ENCODE data around the gene RBM20.

Gene RBM20

DNA sequence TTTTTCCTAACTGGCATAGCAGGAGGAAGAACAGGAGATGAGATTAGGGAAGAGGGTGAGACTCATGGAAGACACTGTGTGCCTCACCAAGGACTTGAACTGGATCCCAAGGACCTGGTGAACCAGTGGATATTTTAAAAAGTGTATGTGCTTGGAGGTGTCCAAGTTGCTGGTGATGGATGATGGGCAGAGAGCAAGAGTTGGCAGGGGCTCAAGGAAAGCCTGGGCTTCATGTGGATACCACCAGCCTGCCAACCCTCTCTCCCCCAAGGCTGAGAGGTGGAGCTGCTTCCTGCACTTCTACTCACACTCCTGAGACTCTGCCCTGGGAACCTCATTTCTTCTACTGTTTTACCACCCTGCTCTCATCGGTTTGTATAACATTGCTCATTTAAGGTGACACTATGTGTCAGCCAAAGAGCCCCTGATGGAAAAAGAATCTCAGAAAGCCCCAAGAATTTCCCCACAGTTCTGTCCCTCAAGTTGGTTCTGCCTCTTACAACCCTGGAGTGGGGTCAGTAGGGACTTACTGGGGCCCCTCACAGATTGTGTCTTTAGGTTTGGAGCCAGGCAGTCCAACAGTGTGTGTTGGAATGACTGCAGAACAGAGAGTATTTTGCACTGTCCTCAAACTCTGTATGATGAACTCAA lies 171.3 kb downstream of the RBM20 start:
- DNase-seq, result no peak

- no peak for DNase-seq
Observed at GRCh38 chr10:110817614-110818013, 173.5 kb downstream of the RBM20 start.

- DNase-seq, result no peak
Observed at GRCh38 chr10:110818311-110819256, 174.4 kb downstream of the RBM20 start.

- DNase-seq, result no peak
Observed at GRCh38 chr10:110820321-110820814, 176.2 kb downstream of the RBM20 start.

DNA sequence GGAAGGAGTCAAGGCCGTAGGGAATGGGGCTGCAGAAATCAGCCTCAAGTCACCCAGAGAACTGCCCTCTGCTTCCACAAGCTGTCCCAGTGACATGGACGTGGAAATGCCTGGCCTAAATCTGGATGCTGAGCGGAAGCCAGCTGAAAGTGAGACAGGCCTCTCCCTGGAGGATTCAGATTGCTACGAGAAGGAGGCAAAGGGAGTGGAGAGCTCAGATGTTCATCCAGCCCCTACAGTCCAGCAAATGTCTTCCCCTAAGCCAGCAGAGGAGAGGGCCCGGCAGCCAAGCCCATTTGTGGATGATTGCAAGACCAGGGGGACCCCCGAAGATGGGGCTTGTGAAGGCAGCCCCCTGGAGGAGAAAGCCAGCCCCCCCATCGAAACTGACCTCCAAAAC lies 177.4 kb downstream of the RBM20 start:
- DNase-seq, result no peak

DNA sequence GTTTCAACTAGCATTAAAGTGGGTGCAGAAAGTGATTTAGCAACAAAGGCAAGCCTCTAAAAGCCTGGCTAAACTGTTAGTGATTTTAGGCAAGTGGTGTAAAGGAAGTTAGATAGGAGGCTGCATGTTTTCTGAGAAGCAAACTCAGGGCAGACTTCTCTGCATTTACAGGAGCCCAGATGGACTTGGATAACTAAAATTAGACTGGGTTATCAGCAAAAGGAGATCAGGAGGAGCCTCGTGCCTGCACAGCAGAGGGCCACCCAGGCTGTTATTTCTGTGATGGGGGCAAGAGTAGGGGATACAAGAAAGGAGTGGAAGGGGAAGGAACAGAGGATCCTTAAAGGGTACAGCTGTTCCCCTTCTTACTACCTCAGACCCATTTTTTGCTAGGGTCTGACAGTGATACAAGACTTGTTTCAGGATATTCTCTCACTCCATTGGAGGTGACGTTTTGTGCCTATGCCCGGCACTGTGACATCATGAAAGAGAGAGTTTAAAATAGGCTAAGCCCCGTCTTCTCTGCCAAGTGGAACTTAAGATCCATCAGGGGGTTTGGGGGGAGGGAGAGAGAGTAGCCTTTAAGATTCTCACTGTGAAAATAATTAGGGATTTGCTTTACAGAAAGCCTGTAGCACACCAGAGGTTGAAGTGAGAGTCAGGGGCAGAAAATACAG lies 178.0 kb downstream of the RBM20 start:
- no peak for DNase-seq

GRCh38 chr10:110822712-110823311 lies 178.7 kb downstream of the RBM20 start:
- DNase-seq, result no peak

GRCh38 chr10:110824152-110824441 lies 180.0 kb downstream of the RBM20 start:
- no peak for DNase-seq

DNA sequence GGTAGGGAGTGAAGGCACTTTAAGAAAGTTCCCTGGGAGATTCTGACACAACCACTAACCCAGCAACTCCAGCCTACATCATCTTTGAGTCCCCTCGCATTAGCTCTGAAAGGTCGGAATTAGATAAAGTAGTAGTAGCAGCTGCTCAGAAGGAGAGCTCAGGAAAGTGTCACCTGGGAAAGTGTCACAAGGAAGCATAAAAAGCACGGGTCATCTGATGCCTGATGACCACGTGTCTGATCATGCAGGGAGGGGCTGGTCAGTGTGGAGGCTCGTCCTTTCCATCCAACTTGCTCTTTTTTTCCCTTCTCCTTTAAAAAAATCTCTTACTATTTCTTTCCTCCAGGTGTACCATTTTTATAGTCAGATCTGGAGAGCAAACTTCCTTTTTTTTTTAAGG lies 180.5 kb downstream of the RBM20 start:
- no peak for DNase-seq

- DNase-seq, result no peak
Observed at GRCh38 chr10:110825508-110825907, 181.4 kb downstream of the RBM20 start.

GRCh38 chr10:110827410-110827809 lies 183.3 kb downstream of the RBM20 start:
- no peak for DNase-seq

- DNase-seq, result no peak
Observed at GRCh38 chr10:110827875-110828274, 183.7 kb downstream of the RBM20 start.

GRCh38 chr10:110828525-110828924 lies 184.4 kb downstream of the RBM20 start:
- DNase-seq, result no peak

DNA sequence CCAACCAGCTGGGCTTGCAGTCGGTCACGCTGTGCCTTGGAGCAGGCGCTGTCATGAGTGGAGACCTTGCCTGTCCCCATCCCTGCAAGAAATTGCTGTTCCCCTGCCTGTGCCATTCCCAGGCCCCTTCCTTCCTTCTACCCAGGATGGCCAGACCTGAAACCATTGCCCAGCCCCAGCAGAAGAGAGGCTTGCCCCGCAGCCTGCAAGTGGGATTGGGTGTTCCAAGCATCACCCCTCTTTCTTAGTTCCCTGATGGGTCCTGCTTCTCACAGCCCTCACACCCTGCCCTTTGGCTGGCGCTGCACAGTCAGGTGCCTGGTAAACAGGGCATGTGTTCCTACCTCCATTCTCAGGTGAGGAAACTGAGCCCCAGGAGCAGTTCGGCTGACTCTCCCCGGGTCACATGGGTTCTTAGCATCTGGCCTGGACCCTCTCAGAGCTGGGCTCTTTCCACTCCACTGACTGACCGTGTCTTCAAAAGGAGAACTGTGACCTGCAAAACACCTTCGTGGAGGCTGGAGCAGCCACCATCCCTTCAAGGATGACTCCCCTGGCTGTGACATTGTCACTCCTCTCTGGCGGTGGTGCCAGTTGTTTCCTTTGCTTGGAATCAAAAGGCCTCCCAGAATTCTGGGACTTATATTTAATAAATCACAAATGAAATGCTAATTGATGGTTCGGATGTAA lies 185.7 kb downstream of the RBM20 start:
- DNase-seq, result no peak

GRCh38 chr10:110833234-110833940 lies 189.3 kb downstream of the RBM20 start:
- DNase-seq, result no peak

DNA sequence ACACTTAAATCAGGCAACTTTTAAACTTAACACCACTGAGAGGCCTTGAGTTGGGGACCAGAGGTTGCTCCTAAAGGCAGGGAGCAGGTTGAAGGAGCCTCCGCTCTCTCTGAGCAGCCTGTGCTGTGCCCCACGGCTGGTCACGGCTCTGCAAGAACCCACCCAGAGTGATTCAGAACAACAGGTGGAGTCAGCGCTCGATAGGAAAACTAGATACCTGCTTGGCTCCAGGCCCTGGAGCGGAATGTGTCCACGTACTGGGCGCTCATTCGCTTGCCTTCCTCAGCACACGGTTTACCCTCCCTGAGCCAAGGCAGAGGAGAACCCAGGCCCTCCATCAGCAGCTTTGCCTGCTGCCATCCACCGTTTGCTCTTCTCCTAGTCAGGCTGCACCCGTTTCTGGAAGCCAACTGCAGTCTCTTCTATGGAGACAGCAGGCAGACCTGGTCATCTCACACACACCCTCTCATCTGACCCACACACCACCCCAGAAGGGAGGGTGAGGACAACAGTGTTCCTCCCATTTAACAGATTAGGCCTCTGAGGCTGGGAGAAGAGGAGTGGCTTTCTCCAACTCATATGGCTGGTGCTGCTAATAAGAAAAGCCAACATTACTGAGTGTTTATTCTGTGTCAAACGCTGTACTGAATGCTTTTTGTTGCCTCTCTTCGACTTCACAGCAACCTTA lies 189.9 kb downstream of the RBM20 start:
- DNase-seq, result no peak

GRCh38 chr10:110834629-110835301 lies 190.6 kb downstream of the RBM20 start:
- DNase-seq, result no peak

DNA sequence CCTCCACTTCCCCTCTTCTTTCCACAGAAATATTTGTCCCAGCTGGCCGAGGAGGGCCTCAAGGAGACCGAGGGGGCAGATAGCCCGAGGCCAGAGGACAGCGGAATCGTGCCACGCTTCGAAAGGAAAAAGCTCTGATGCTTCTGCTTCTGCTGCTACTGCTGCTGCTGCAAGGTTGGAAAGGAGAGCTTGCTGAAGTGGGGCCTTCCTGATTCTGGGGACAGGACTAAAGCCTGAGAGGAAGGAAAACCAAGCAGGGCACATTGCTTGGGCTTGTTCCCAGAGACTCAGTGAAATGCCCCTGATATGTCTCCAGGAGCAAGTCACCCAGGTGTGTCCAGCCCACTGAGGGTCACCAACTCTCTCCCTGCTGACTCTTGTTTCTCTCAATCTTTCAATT lies 191.7 kb downstream of the RBM20 start:
- no peak for DNase-seq

DNA sequence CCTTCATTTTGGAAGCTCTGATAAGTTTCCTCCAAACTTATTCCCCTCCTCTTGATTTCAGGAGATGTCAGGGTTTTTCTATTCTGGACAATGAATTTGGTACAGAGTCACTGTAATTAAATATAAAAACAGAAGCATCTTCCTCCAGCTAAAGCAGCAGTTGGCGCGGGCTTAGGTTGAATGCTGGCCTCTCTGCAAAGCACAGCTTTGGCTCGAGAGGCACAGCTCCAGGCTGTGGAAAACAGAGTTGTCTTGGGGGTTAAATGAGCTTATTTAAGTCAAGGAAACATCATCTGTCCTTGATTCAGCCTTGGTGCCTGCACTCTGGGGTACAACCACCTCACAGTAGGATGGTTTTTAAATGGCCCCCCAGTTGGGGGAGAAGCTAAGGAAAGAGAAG lies 192.6 kb downstream of the RBM20 start:
- no peak for DNase-seq

- DNase-seq, result no peak
Observed at GRCh38 chr10:110837418-110838171, 193.5 kb downstream of the RBM20 start.

Data from inflammatory macrophage treated with lipopolysaccharide for 4 hours (primary cell).